Esophagus muscularis mucosa (tissue), 4 donors: ENCODE measurements around the gene DRC7. TPM values are rescaled to one million over a fixed set of nuclear protein-coding genes. Genes with fewer than 3 reads are reported as not detected.
"Not testable (repeated sequence)": the region's sequence is repeated elsewhere in the genome, so short reads cannot be mapped to it uniquely, and the experiment has no call there.

ENCODE experiments used
- DNase-seq: peaks from one replicate; pipeline ENCODE4 v3.0.0-alpha.2; 2017; ENCODE audit errors: extremely low spot score
- H3K27ac ChIP-seq, 4 donors: fragments of 200-600 bp; sonication (generic); replicated peaks in 1 of 4; 1 replicate in 3 of 4; 2 replicates in 1 of 4; pipeline ENCODE4 v1.5.1; 2016 to 2019; ENCODE audit warnings: mild to moderate bottlenecking in 1 of 4
- H3K27me3 ChIP-seq, 4 donors: fragments of 200-600 bp; sonication (generic); one replicate each; pipeline versions ENCODE4 v1.5.1 to v1.6.0; 2016 to 2019
- H3K36me3 ChIP-seq, 4 donors: fragments of 200-600 bp; sonication (generic); one replicate each; pipeline ENCODE4 v1.5.1; 2016 to 2019
- H3K4me1 ChIP-seq, 4 donors: fragments of 200-600 bp; sonication (generic); one replicate each; pipeline ENCODE4 v1.5.1; 2016 to 2019
- H3K4me3 ChIP-seq, 4 donors: fragments of 200-600 bp; sonication (generic); 1 replicate in 2 of 4; 2 replicates in 2 of 4; pipeline ENCODE4 v1.5.1; 2016 to 2019; ENCODE audit warnings: mild to moderate bottlenecking in 4 of 4, moderate library complexity in 1 of 4
- H3K9me3 ChIP-seq, 4 donors: fragments of 200-600 bp; sonication (generic); 1 replicate in 3 of 4; 2 replicates in 1 of 4; pipeline ENCODE4 v1.5.1; 2016 to 2019
- EP300 ChIP-seq: sonication (generic); formaldehyde crosslinking; IDR thresholded peaks from one replicate; pipeline ENCODE4 v1.6.1; 2017; ENCODE audit warnings: antibody characterized with exemption
- POLR2A ChIP-seq: fragments of 450-650 bp; IDR thresholded peaks from one replicate; pipeline ENCODE4 v1.6.1; 2017; ENCODE audit warnings: antibody characterized with exemption, moderate library complexity, mild to moderate bottlenecking, low read depth
- POLR2AphosphoS5 ChIP-seq, 2 donors: sonication (generic); formaldehyde crosslinking; IDR thresholded peaks; one replicate each; pipeline ENCODE4 v1.6.1; 2017; ENCODE audit warnings: antibody characterized with exemption in 2 of 2
- WGBS: methylation state at CpG from one replicate; pipeline ENCODE4 v1.1.5; 2018; 5-methylcytosine and 5-hydroxymethylcytosine counted together
- intact Hi-C: fragments of 100-400 bp; cut with DNase I; formaldehyde crosslinking; loops from one replicate; pipeline ENCODE4 v1.15.1; 2023
- total RNA-seq, 4 donors: library from RNA; depleted of rRNA; stranded (reverse); fragments of >200 nt; gene quantifications; one replicate each; pipeline versions ENCODE4 v1.1.0 to v1.2.1, GENCODE V29; 2016
- TF ChIP-seq, protein P1 (sequence below), 3 experiments: fragments of 200-600 bp in 2 of 3; fragments of 450-650 bp in 1 of 3; sonication (generic) in 2 of 3; IDR thresholded peaks; one replicate each; pipeline ENCODE4 v1.5.1; 2017 to 2019; ENCODE audit warnings: antibody characterized with exemption in 3 of 3, mild to moderate bottlenecking in 2 of 3, moderate library complexity in 1 of 3

The DRC7 gene
- total RNA-seq, 4 donors from 2014 or later = under 0.01 to 0.17 TPM; not detected in 2

GRCh38 chr16:57669476-57670162, 25.0 kb upstream of the DRC7 start:
- 81% methylated on average over 12 of the region's 12 CpGs for WGBS
- H3K4me3 ChIP-seq = no peak overlapping the region
- peaks cover 0 to 3% (median 0%) of the 10 kb centered on the region in 4 donors for H3K4me1 ChIP-seq
- intact Hi-C loops = no loop called here
- TF ChIP-seq EP300 = no peak
- no peak for TF ChIP-seq POLR2AphosphoS5 (IDR thresholded peaks at IDR 0.05)
- TF ChIP-seq POLR2A = no peak
- TF ChIP-seq, protein P1, sequence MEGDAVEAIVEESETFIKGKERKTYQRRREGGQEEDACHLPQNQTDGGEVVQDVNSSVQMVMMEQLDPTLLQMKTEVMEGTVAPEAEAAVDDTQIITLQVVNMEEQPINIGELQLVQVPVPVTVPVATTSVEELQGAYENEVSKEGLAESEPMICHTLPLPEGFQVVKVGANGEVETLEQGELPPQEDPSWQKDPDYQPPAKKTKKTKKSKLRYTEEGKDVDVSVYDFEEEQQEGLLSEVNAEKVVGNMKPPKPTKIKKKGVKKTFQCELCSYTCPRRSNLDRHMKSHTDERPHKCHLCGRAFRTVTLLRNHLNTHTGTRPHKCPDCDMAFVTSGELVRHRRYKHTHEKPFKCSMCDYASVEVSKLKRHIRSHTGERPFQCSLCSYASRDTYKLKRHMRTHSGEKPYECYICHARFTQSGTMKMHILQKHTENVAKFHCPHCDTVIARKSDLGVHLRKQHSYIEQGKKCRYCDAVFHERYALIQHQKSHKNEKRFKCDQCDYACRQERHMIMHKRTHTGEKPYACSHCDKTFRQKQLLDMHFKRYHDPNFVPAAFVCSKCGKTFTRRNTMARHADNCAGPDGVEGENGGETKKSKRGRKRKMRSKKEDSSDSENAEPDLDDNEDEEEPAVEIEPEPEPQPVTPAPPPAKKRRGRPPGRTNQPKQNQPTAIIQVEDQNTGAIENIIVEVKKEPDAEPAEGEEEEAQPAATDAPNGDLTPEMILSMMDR (IDR thresholded peaks at IDR 0.05) = no peak
- no peak overlapping the region for H3K27ac ChIP-seq
- no peak for DNase-seq
- H3K36me3 ChIP-seq = peaks cover 0 to 5% (median 0%) of the 10 kb centered on the region in 4 donors
- peaks cover 0 to 32% (median 0%) of the 10 kb centered on the region in 4 donors for H3K27me3 ChIP-seq
- no peaks in the 10 kb centered on the region for H3K9me3 ChIP-seq

DNA sequence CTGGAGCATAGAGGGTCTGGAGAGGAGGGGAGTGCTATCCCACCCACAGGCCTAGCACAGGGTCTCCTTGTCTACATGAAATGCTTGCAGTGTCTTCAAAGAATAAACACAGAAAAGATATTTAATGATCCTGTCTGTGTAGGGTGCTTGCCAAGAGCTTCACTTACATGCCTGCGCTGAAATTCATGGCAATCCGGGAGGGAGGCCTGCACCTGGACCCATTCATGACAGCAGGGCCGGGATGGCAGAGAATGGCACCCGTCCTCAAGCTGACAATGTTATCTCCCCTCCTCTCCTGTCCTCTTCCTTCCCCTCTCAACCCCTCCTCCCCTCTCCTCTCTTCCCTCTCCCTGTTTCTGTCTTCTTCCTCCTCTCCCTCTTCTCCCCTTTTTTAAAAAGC, 24.4 kb upstream of the DRC7 start:
- intact Hi-C loops = no loop called here
- DNase-seq = no peak
- H3K4me1 ChIP-seq = peaks cover 0 to 3% (median 0%) of the 10 kb centered on the region in 4 donors
- no peak for TF ChIP-seq POLR2A
- TF ChIP-seq EP300 = no peak
- TF ChIP-seq POLR2AphosphoS5 (IDR thresholded peaks at IDR 0.05) = no peak
- TF ChIP-seq, protein P1 (IDR thresholded peaks at IDR 0.05) = no peak
- no peak overlapping the region for H3K4me3 ChIP-seq
- H3K27me3 ChIP-seq = peaks cover 0 to 32% (median 0%) of the 10 kb centered on the region in 4 donors
- no peak overlapping the region for H3K27ac ChIP-seq
- WGBS = 45% methylated on average over 4 of the region's 4 CpGs
- no peaks in the 10 kb centered on the region for H3K9me3 ChIP-seq
- peaks cover 0 to under 1% (median 0%) of the 10 kb centered on the region in 4 donors for H3K36me3 ChIP-seq

DNA sequence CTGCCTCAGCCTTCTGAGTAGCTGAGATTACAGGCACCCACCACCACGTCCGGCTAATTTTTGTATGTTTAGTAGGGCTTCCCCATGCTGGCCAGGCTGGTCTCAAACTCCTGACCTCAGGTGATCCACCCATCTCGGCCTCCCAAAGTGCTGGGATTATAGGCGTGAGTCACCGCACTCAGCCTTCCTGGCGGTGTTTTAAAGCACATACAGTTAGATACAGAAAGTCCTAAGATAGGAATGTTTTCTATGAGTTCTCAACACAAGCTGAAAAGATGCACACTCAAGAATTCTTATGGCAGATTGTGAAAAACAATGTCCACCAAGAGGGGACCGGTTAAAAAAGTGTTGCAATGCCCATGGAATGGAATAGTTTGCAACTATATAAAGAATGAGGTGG, 23.2 kb upstream of the DRC7 start:
- H3K27me3 ChIP-seq = peaks cover 0 to 37% (median 0%) of the 10 kb centered on the region in 4 donors
- H3K9me3 ChIP-seq, H3K4me3 ChIP-seq, H3K36me3 ChIP-seq, DNase-seq, intact Hi-C loops, H3K27ac ChIP-seq, H3K4me1 ChIP-seq: not testable (repeated sequence)
- WGBS = 91% methylated on average over 7 of the region's 7 CpGs

GRCh38 chr16:57672416-57672815, 22.2 kb upstream of the DRC7 start:
- H3K36me3 ChIP-seq = no peaks in the 10 kb centered on the region
- H3K27me3 ChIP-seq = peaks cover 0 to 33% (median 0%) of the 10 kb centered on the region in 4 donors
- no peak for DNase-seq
- no peak overlapping the region for H3K4me3 ChIP-seq
- no peak overlapping the region for H3K27ac ChIP-seq
- intact Hi-C loops = no loop called here
- TF ChIP-seq EP300 = no peak
- TF ChIP-seq, protein P1 (IDR thresholded peaks at IDR 0.05) = no peak
- no peak for TF ChIP-seq POLR2A
- no peak for TF ChIP-seq POLR2AphosphoS5 (IDR thresholded peaks at IDR 0.05)
- 64% methylated on average over 3 of the region's 3 CpGs for WGBS
- no peaks in the 10 kb centered on the region for H3K9me3 ChIP-seq
- H3K4me1 ChIP-seq = peaks cover 0 to 9% (median 0%) of the 10 kb centered on the region in 4 donors

DNA sequence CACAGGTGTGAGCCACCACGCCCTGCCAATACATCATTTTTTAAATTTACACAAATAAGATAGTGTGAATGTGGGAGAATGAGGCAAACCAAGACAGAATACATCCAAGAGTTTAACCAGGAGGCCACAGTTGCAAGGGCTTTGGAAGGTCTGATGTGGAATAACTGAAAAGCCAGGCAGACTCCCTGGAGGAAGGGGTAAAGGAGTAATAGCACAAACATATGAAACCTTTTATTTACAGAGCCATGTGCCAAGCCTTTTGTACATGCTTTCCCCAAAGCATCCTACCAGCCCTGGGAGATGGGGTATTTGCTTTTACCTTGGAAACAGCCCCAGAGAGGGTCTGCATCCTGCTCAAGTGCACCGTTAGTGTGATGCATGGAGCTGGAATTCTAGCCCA, 21.8 kb upstream of the DRC7 start:
- no peaks in the 10 kb centered on the region for H3K9me3 ChIP-seq
- peaks cover 0 to 29% (median 0%) of the 10 kb centered on the region in 4 donors for H3K27me3 ChIP-seq
- H3K36me3 ChIP-seq = no peaks in the 10 kb centered on the region
- DNase-seq = no peak
- intact Hi-C loops = no loop called here
- no peak overlapping the region for H3K4me3 ChIP-seq
- no peak overlapping the region for H3K27ac ChIP-seq
- peaks cover 0 to 7% (median 0%) of the 10 kb centered on the region in 4 donors for H3K4me1 ChIP-seq
- no peak for TF ChIP-seq POLR2A
- 95% methylated on average over 2 of the region's 2 CpGs for WGBS
